HEK293T (cell line): Measurements from ENCODE around the gene THEMIS2.

Experiments used
- ARNT ChIP-seq: fragments of 450-650 bp; IDR thresholded peaks from 2 replicates; pipeline ENCODE4 v1.6.1; 2017; ENCODE audit warnings: mild to moderate bottlenecking
- FOXM1 ChIP-seq: fragments of 450-650 bp; IDR thresholded peaks from 2 replicates; pipeline ENCODE4 v1.6.1; 2017; ENCODE audit warnings: mild to moderate bottlenecking, borderline replicate concordance
- HDGF ChIP-seq: fragments of 450-650 bp; IDR thresholded peaks from 2 replicates; pipeline ENCODE4 v1.6.1; 2017; ENCODE audit warnings: antibody characterized with exemption, borderline replicate concordance
- L3MBTL2 ChIP-seq: fragments of 450-650 bp; conservative IDR thresholded peaks from 2 replicates; pipeline ENCODE4 v1.6.1; 2016; ENCODE audit warnings: mild to moderate bottlenecking
- LEF1 ChIP-seq: fragments of 450-650 bp; IDR thresholded peaks from 2 replicates; pipeline ENCODE4 v1.6.1; 2017; ENCODE audit warnings: mild to moderate bottlenecking, borderline replicate concordance
- NFRKB ChIP-seq: fragments of 450-650 bp; IDR thresholded peaks from 2 replicates; pipeline ENCODE4 v1.6.1; 2016; ENCODE audit warnings: mild to moderate bottlenecking, moderate library complexity
- SUZ12 ChIP-seq: fragments of 450-650 bp; IDR thresholded peaks from 2 replicates; pipeline ENCODE4 v1.6.1; 2016; ENCODE audit warnings: mild to moderate bottlenecking
- TARDBP ChIP-seq: fragments of 450-650 bp; IDR thresholded peaks from 2 replicates; pipeline ENCODE4 v1.6.1; 2016

DNA sequence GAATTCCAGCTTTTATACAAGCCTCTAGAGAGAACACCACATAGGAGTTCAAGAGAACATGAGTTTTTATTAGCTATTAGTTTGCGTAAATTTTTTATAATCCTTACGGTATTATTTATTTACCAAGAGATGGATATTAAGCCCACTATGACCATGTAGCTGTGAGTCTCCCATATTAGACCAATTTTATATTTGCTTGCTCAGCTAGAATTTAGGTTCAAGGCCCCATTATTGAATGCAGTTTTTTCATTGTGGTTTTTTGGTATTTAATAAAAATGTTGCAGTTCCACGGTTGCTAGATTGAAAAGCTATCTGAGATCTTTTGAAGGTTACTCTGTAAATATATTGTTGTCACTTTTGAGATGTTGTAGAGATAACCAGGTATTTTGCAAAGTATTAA is 38.9 kb upstream of the THEMIS2 start:
- TF ChIP-seq SUZ12 (no peak), NFRKB (no peak), ARNT (no peak), FOXM1 (no peak), LEF1 (no peak), L3MBTL2 (no peak), HDGF (no peak), TARDBP (no peak)
